ENCODE measurements around the gene HS6ST1.
"Not testable (repeated sequence)": the region's sequence is repeated elsewhere in the genome, so short reads cannot be mapped to it uniquely, and the experiment has no call there.

HS6ST1 gene

GRCh38 chr2:128321784-128322714 lies 3.4 kb upstream of the HS6ST1 start:
- DNase-seq (ENCODE audit: insufficient read length, low spot score) (peak; percentile 96), FAIRE-seq (peak; percentile 73)
- TF ChIP-seq POLR2A (IDR thresholded peaks at IDR 0.05; ENCODE audit: low read depth, low read length) = 0 out of 2 replicates have a peak, but pooled peaks have one; percentile 36

- no peak for FAIRE-seq
- TF ChIP-seq POLR2A (IDR thresholded peaks at IDR 0.05; ENCODE audit: low read depth, low read length) = no peak
Observed at GRCh38 chr2:128320906-128321771, 2.5 kb upstream of the HS6ST1 start.

DNA sequence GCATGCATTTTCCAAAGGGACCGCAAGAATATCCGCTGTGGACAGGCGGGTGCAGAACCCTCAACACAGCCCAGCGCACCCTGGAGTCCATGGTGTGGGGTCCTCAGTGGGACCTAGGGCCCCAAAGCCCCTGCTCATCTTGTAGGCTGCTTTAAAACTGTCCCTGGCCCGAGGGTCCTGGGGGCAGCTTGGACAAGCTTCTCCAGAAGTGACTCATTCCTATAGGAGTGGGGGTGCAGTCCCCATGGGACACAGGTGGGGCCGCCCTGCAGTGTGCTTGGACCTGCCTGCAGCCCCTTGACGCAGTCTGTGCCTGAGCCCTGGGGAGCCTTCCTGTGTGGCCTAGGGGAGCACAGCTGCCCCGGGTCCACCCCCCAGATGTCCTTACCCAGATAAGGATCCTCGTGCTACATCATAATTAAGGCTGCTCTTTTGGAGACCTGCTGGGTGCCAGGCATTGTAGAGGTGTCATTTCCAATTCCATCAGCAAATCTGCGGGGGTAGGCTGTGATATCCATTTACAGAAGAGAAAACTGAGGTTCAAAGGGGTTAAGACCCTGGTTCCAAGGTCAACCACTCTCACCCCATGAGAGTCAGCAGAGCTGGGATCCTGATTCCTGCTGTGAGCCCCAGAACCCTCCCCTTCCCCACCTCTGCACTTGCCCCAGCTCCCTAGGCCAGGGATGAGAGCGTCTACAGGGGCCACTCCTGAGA lies 1.7 kb upstream of the HS6ST1 start:
- no peak for TF ChIP-seq POLR2A (IDR thresholded peaks at IDR 0.05; ENCODE audit: low read depth, low read length)
- FAIRE-seq (no peak), DNase-seq (ENCODE audit: insufficient read length, low spot score) (no peak)

More at GRCh38 chr2:128320906-128321771, 2.5 kb upstream of the HS6ST1 start:
- DNase-seq (ENCODE audit: insufficient read length, low spot score) = no peak

DNA sequence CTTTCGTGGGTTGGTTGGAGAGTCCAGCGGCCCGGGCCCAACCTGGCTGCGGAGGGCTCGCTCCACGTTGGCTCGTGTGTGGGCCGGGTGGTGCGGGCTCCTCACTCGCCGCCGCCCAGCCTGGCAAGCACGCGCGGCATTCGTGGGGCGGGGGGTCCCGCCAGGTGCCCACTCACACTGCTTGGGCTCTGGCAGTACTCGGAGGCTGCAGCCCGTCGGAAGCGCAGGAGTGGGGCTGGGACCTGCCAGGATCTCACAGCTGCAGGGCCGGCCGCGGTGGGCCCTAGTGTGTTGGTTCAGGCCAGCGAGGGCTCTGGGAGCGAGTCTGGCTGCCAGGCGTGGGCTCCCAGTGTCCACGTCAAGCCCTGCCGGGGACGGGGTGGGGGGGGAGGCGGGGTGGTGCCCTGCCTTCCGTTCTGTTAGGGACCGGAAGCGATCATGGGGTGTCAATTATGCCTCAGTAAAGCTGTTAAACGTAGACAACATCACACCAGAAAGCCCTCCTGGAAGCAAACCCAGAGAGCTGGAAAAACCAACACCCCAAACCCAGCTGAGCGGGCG lies 1.0 kb upstream of the HS6ST1 start:
- FAIRE-seq = no peak
- no peak for DNase-seq (ENCODE audit: insufficient read length, low spot score)
- TF ChIP-seq POLR2A (IDR thresholded peaks at IDR 0.05; ENCODE audit: low read depth, low read length) = no peak

DNA sequence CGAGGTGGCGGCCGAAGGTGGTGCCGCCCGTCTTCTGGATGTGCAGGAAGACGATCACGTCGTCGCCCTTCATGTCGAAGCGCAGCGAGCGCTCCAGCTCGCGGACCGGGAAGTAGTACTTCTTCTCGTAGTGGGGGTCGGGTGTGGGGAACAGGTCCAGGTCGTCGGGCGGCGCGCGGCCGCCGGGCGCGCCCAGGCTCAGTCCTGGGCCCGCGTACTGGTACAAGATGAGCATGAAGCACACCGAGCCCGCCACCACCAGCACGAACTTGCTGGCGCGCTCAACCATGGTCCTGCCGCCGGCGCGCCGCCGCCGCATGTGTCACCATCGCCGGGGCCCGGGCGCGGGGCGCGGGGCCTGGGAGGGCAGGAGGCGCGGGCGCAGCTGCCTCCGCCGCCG lies 423 bp downstream of the HS6ST1 start:
- not testable (repeated sequence) for DNase-seq (ENCODE audit: insufficient read length, low spot score); FAIRE-seq

DNA sequence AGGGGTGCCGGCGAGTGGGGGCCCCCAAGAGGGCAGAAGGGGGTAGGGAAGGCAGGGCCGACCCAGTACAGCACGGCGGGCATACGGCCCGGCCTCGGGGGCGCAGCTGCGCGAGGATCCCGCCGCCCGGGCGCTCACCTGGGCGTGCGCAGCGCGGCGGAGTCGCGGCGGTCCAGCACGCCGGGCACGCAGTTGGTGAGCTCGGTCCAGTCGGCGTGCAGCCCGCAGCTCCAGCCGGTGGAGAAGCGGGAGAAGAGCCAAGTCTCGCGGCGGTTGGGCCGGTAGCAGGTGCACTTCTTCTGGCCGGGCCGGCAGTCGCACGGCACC lies 806 bp downstream of the HS6ST1 start:
- not testable (repeated sequence) for DNase-seq (ENCODE audit: insufficient read length, low spot score); FAIRE-seq

DNA sequence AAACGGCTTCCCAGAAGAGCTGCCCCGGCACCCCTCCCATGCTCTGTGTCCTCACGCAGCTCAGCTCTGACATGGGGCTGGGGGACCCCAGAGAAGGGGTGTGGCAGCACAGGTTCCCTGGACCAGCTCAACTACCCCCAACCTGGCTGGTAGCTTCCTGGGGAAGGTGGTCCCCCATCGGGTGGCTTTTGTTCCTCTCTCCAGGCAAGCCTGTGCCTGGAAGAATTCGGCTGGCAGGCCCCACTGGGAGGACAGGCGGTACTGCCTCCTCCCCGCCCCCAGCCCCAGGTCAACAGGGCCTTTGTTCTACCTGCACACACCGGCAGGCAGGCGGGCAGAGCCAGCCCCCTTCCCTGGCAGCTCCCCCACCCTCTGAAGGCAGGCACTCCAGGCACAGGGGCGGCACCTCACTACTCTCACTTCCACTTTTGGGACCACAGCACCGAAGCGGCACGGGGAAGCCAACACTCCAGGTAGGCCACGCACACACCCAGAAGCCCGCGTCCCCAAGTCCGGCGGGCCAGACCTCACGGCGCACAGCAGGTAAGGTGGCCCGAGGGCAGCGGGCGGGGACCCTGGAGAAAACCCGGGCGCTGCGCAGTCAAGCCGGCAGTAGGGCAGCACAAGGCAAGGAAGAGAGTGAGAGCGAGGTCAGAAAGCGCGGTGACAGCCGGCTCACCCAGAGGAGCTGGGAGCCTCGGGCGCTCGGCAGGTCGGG lies 1.3 kb downstream of the HS6ST1 start:
- no peak for TF ChIP-seq POLR2A (IDR thresholded peaks at IDR 0.05; ENCODE audit: low read depth, low read length)
- DNase-seq (ENCODE audit: insufficient read length, low spot score) (no peak), FAIRE-seq (no peak)

DNA sequence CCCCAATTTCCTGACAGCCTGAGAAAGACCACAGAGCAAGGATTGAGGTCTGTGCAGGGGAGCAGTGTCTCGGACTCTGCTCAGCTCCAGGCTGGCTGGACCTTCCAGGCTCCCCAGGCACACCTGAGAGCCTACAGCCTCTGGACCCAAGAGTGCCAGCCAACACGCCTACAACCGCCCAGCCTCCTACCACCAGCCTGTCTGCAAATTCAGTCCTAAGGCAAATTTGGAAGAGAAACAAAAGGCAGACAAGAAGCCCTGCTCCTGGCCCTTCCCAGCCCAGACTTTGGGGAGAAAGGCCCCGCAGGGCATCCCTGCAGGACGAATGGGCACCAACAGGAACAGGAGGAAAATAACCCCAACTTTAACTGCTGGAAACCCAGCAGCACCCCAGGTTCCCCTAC lies 1.9 kb downstream of the HS6ST1 start:
- TF ChIP-seq POLR2A (IDR thresholded peaks at IDR 0.05; ENCODE audit: low read depth, low read length) = no peak
- FAIRE-seq = no peak
- no peak for DNase-seq (ENCODE audit: insufficient read length, low spot score)

GRCh38 chr2:128315829-128316776 lies 2.6 kb downstream of the HS6ST1 start:
- no peak for TF ChIP-seq POLR2A (IDR thresholded peaks at IDR 0.05; ENCODE audit: low read depth, low read length)
- DNase-seq (ENCODE audit: insufficient read length, low spot score) (no peak), FAIRE-seq (no peak)

DNA sequence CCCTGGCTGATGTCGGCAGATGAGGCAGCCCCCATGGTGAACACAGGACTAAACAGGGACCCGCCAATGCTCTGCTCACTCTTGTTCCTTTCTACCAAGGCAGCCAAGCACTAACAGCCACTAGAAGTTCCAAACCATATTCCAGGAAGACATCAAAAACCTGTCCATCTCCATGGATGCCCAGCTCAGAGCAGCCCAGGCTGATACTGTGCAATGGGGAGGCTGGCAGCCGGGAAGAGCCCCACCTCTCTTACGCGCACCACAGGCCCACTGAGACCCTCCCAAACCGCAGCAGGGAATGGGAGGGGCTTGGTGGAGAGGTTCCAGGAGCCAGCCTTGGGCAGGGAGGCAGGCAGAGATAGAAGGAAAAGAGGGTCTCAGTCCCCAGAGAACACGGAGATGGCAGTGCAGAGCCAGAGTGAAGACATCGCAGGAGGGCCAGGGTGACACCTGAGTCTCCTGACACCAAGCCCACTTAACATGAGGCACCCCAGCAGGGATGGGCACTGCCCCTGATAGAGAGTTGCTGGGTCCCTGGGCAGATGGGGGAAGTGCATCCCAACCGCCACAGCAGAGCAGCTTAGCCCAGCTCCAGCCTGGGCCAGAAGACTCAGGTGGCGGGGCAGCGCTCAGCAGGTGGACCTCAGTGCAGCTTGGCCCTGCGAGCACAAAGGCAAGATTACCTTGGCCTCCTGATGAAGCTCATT lies 3.4 kb downstream of the HS6ST1 start:
- no peak for FAIRE-seq
- no peak for DNase-seq (ENCODE audit: insufficient read length, low spot score)
- TF ChIP-seq POLR2A (IDR thresholded peaks at IDR 0.05; ENCODE audit: low read depth, low read length) = no peak

DNA sequence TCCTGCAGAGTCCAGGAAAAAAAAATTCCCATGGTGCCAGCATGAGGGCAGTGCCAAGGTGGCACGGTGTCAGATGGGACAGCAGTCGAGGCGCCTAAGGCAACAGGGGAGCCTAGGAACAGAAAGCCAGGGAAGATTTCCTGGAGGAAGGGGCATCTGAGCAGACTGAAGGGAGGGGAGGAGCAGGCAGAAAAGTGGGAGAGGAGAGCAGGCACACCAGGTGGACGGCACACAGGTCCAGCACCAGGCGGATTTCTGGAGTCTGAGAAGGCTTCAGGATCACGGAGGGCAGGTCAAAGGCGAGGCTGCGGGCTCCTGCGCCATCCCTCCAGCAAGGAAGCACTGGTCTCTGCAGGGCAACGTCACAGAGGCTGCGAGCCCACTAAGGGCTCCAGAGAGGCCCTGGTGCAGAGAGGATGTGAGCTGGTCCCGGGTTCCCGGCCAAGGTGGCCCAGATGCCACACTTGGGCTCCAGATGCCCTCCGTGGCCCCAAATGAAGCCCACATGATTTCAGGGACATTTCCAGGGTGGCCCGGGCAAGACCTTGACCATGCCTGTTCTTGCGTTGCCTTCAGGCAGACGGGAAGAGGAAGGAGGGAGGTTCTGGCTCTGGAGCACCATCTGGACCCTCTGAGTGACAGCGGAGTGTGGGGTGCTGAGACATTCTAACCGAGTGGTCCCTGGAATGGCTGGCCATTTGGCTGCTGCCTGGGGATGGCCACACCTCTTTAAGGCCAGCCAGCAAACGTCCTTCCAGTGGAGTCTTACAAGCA lies 4.1 kb downstream of the HS6ST1 start:
- no peak for DNase-seq (ENCODE audit: insufficient read length, low spot score)
- FAIRE-seq = no peak
- TF ChIP-seq POLR2A (IDR thresholded peaks at IDR 0.05; ENCODE audit: low read depth, low read length) = no peak
